Mesenchymal stem cell (in vitro differentiated cells and primary cell): ENCODE results near the gene NECAB2. TPM values are rescaled to one million over a fixed set of nuclear protein-coding genes. Genes with fewer than 3 reads are reported as not detected.
A peak's percentile ranks its signal among the peaks of the same experiment; 100 is the strongest.

Source experiments
- DNase-seq: peaks from one replicate; pipeline ENCODE4 v3.0.0-alpha.2; 2013
- H2AFZ ChIP-seq: one replicate; pipeline ENCODE4 v1.6.1; 2013; ENCODE audit warnings: low read depth, mild to moderate bottlenecking, control low read depth, inconsistent platforms, low read length, moderate library complexity
- H2AK5ac ChIP-seq: 2 replicates; pipeline ENCODE4 v1.6.1; 2013; ENCODE audit warnings: low read length, moderate library complexity, mild to moderate bottlenecking, inconsistent platforms; ENCODE audit not compliant: severe bottlenecking
- H2BK120ac ChIP-seq: one replicate; pipeline ENCODE4 v1.6.1; 2013; ENCODE audit warnings: low read depth, mild to moderate bottlenecking, inconsistent platforms, low read length, moderate library complexity
- H2BK12ac ChIP-seq, 2 experiments: one replicate each; pipeline ENCODE4 v1.6.1; 2013; ENCODE audit warnings: inconsistent platforms in 2 of 2, low read length in 2 of 2, mild to moderate bottlenecking in 2 of 2, moderate library complexity in 2 of 2, control low read depth in 1 of 2
- H2BK15ac ChIP-seq: one replicate; pipeline ENCODE4 v1.6.1; 2013; ENCODE audit warnings: mild to moderate bottlenecking, low read depth, inconsistent platforms; ENCODE audit not compliant: poor library complexity, severe bottlenecking
- H2BK5ac ChIP-seq: 2 replicates; pipeline ENCODE4 v1.6.1; 2013; ENCODE audit warnings: low read depth, mild to moderate bottlenecking, low read length, control low read depth, inconsistent platforms; ENCODE audit not compliant: poor library complexity, severe bottlenecking
- H3K14ac ChIP-seq, 2 experiments: one replicate each; pipeline ENCODE4 v1.6.1; 2013; ENCODE audit warnings: inconsistent platforms in 2 of 2, low read length in 2 of 2, control low read depth in 1 of 2, mild to moderate bottlenecking in 1 of 2, moderate library complexity in 1 of 2
- H3K18ac ChIP-seq, 2 experiments: one replicate each; pipeline ENCODE4 v1.6.1; 2013; ENCODE audit warnings: inconsistent platforms in 2 of 2, low read length in 2 of 2, control low read depth in 1 of 2, low read depth in 1 of 2, mild to moderate bottlenecking in 1 of 2
- H3K23ac ChIP-seq, 2 experiments: one replicate each; pipeline ENCODE4 v1.6.1; 2013; ENCODE audit warnings: inconsistent platforms in 2 of 2, low read length in 2 of 2, mild to moderate bottlenecking in 2 of 2, moderate library complexity in 2 of 2, control low read depth in 1 of 2
- H3K27ac ChIP-seq: 2 replicates; pipeline ENCODE4 v1.5.1; 2013; ENCODE audit warnings: mild to moderate bottlenecking, moderate library complexity, low read length, control low read depth, inconsistent platforms; ENCODE audit not compliant: poor library complexity, severe bottlenecking
- H3K27me3 ChIP-seq, 2 experiments: 2 replicates each; pipeline versions ENCODE4 v1.6.1 to v1.7.0; 2013; ENCODE audit warnings: low read length in 2 of 2, mild to moderate bottlenecking in 2 of 2, moderate library complexity in 2 of 2, control low read depth in 1 of 2, inconsistent platforms in 1 of 2; ENCODE audit not compliant: control insufficient read depth in 1 of 2, insufficient read depth in 1 of 2
- H3K36me3 ChIP-seq, 2 experiments: 2 replicates each; pipeline versions ENCODE4 v1.6.1 to v1.7.0; 2013; ENCODE audit warnings: low read length in 2 of 2, control low read depth in 1 of 2, inconsistent platforms in 1 of 2, low read depth in 1 of 2, mild to moderate bottlenecking in 1 of 2; ENCODE audit not compliant: insufficient read depth in 2 of 2, control insufficient read depth in 1 of 2
- H3K4ac ChIP-seq, 2 experiments: one replicate each; pipeline ENCODE4 v1.6.1; 2013; ENCODE audit warnings: inconsistent platforms in 2 of 2, low read length in 2 of 2, mild to moderate bottlenecking in 2 of 2, moderate library complexity in 2 of 2, control low read depth in 1 of 2, low read depth in 1 of 2
- H3K4me1 ChIP-seq: 2 replicates; pipeline ENCODE4 v1.6.1; 2013; ENCODE audit warnings: low read depth, low read length, control low read depth; ENCODE audit not compliant: control insufficient read depth, insufficient read depth
- H3K4me2 ChIP-seq: 2 replicates; pipeline ENCODE4 v1.6.1; 2013; ENCODE audit warnings: low read length, mild to moderate bottlenecking, inconsistent platforms; ENCODE audit not compliant: poor library complexity, severe bottlenecking
- H3K4me3 ChIP-seq, 2 experiments: 2 replicates each; pipeline versions ENCODE4 v1.5.1 to v1.7.0; 2013; ENCODE audit warnings: low read length in 2 of 2, mild to moderate bottlenecking in 2 of 2, control low read depth in 1 of 2, low read depth in 1 of 2; ENCODE audit not compliant: insufficient read depth in 1 of 2
- H3K79me1 ChIP-seq: replicated peaks from 2 replicates; pipeline ENCODE4 v1.6.1; 2013; ENCODE audit warnings: mild to moderate bottlenecking, control low read depth, low read length, inconsistent platforms; ENCODE audit not compliant: poor library complexity, severe bottlenecking
- H3K9ac ChIP-seq: 2 replicates; pipeline ENCODE4 v1.7.0; 2013; ENCODE audit warnings: mild to moderate bottlenecking, low read length, moderate library complexity
- H3K9me3 ChIP-seq: 2 replicates; pipeline ENCODE4 v1.7.0; 2013; ENCODE audit warnings: mild to moderate bottlenecking, low read length; ENCODE audit not compliant: control insufficient read depth
- H4K8ac ChIP-seq: one replicate; pipeline ENCODE4 v1.6.1; 2013; ENCODE audit warnings: inconsistent platforms, mild to moderate bottlenecking, low read length, moderate library complexity
- H4K91ac ChIP-seq: one replicate; pipeline ENCODE4 v1.6.1; 2013; ENCODE audit warnings: mild to moderate bottlenecking, low read length, inconsistent platforms
- WGBS: methylation state at CpG from one replicate; pipeline ENCODE4 v1.1.7; 2013; ENCODE audit warnings: mixed read lengths; 5-methylcytosine and 5-hydroxymethylcytosine counted together
- polyA plus RNA-seq, 2 experiments: library from polyadenylated mRNA; stranded (reverse); fragments of 200-250 nt; gene quantifications; one replicate each; pipeline ENCODE4 v1.2.3, GENCODE V29; 2013

Gene NECAB2
- polyA plus RNA-seq (2013, experiment 1 of 2) = 0.58 TPM
- 0.33 TPM for polyA plus RNA-seq (2013, experiment 2 of 2)

DNA sequence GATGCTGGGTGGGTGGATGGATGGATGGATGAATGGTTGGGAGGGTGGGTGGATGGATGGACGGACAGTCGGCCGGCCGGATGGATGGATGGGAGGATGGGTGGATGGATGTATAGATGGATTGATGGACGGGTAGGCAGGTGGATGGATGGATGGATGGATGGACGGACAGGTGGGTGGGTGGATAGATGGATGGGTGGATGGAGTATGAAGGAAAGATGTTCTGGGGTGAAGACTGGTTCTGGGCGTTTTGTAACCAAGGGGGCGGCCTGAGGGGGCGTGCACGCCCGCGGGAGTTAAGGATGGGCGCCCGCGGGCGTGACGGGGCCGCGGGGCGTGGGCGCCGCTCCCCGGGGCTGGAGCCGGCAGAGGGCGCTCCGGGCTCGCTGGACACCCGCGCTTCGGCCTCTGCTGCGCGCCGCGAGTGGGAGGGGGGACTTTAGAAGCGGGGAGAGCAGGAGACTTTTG lies at the start of gene NECAB2:
Gene NECAB2 (plus strand): TSS at position 407 of the 468 bp plus-strand sequence. CDS start 405 bp downstream, outside the sequence.
- peaks cover 18 to 20% of the 10 kb centered on the region in 2 experiments for H3K36me3 ChIP-seq
- no peak within 1 kb of the TSS for H2BK12ac ChIP-seq
- H4K91ac ChIP-seq = no peak within 1 kb of the TSS
- no peaks in the 10 kb centered on the region for H3K79me1 ChIP-seq
- peak within 1 kb of the TSS; percentile 15 for H2BK15ac ChIP-seq
- no peak within 1 kb of the TSS for H2AK5ac ChIP-seq
- no peak within 1 kb of the TSS for H4K8ac ChIP-seq
- no peak within 1 kb of the TSS for H3K4ac ChIP-seq
- H3K9me3 ChIP-seq = no peaks in the 10 kb centered on the region
- no peak within 1 kb of the TSS for H3K14ac ChIP-seq
- DNase-seq = peak; percentile 15
- H3K4me3 ChIP-seq = peak within 1 kb of the TSS in 1 of 2 experiments; percentile 37
- peaks cover 8 to 27% of the 10 kb centered on the region in 2 experiments for H3K27me3 ChIP-seq
- no peak within 1 kb of the TSS for H3K9ac ChIP-seq
- no peak within 1 kb of the TSS for H3K18ac ChIP-seq
- WGBS = 37% methylated on average over 16 of the region's 35 CpGs
- no peak within 1 kb of the TSS for H3K23ac ChIP-seq
- no peak within 1 kb of the TSS for H2BK5ac ChIP-seq
- H3K4me1 ChIP-seq = peaks cover 7% of the 10 kb centered on the region
- H2BK120ac ChIP-seq = no peak within 1 kb of the TSS
- H3K27ac ChIP-seq = no peak within 1 kb of the TSS
- H2AFZ ChIP-seq = no peak within 1 kb of the TSS
- peak within 1 kb of the TSS; percentile 52 for H3K4me2 ChIP-seq

DNA sequence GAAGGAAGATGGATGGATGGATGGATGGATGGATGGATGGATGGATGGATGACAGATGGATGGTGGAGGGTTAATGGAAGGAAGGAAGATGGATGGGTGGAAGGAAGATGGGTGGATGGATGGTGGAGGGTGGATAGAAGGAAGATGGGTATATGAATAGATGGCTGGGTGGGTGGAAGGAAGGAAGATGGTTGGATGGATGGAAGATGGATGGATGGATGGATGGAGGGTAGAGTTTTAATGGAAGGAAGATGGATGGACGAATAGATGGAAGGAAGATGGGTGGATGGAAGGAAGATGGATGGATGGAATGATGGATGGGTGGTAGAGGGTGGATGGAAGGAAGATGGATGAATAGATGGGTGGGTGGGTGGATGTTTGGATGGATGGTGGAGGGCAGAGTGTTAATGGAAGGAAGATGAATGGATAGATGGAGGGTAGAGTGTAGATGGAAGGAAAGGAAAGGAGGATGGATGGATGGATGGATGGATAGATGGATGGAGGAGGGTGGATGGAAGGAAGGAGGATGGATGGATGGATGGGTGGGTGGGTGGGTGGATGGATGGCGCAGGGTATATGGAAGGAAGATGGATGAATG lies 47.1 kb upstream of the NECAB2 start:
- H3K4me3 ChIP-seq = no peak overlapping the region
- peaks cover 3% of the 10 kb centered on the region for H3K79me1 ChIP-seq
- H3K4ac ChIP-seq = no peak overlapping the region
- no peak overlapping the region for H2BK120ac ChIP-seq
- H3K36me3 ChIP-seq = peaks cover 32 to 70% of the 10 kb centered on the region in 2 experiments
- H2AK5ac ChIP-seq = no peak overlapping the region
- no peak overlapping the region for H3K9ac ChIP-seq
- H2AFZ ChIP-seq = no peak overlapping the region
- no peaks in the 10 kb centered on the region for H3K4me1 ChIP-seq
- no peak overlapping the region for H3K18ac ChIP-seq
- no peak for DNase-seq
- H3K27ac ChIP-seq = no peak overlapping the region
- H3K9me3 ChIP-seq = no peaks in the 10 kb centered on the region
- H3K23ac ChIP-seq = no peak overlapping the region
- no peak overlapping the region for H3K14ac ChIP-seq
- no peak overlapping the region for H2BK12ac ChIP-seq
- no peak overlapping the region for H4K91ac ChIP-seq
- no peak overlapping the region for H4K8ac ChIP-seq
- no peak overlapping the region for H3K4me2 ChIP-seq
- WGBS = 72% methylated on average over 1 of the region's 2 CpGs
- H2BK15ac ChIP-seq = no peak overlapping the region
- H2BK5ac ChIP-seq = no peak overlapping the region
- H3K27me3 ChIP-seq = no peaks in the 10 kb centered on the region

DNA sequence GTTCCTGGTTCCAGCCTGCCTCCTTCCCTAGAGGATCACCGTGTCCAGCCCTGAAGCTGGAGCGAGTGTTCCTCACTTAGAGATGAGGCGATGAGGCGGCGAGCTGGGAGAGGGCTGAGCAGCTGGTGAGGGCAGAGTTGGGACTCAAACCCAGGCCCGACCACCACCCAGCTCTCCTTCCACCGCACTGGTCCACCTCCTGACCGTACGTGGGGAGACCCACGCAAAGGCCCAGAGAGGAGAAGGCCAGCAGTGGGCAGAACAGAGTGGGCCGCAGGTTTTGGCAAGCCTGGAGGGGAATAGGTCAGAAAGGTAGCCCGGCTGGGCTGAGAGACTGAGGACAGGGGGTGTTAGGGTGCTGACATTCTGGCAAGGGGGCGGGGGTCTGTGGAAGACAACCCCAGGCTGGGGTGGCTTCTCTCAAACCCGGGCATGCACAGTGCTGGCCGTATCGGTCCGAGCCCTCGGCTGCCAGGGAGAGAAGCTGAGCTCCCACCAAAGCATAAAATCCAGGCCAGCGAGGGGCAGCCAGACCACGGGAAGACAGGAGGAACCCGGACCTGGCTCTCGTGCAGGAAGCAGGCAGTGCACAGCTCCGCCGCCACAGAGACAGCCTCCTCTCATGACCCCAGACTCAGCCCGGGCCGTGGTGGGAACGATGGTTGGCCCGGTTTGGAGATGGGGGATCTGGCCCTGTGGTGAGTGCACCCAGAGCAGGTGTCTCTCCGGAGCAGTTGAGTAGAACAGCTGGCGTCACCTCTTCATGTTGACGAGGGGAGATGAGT lies 44.3 kb upstream of the NECAB2 start:
- no peak overlapping the region for H2BK12ac ChIP-seq
- no peak overlapping the region for H2BK15ac ChIP-seq
- H3K36me3 ChIP-seq = peaks cover 14 to 45% of the 10 kb centered on the region in 2 experiments
- WGBS = 87% methylated on average over 30 of the region's 31 CpGs
- H3K27ac ChIP-seq = no peak overlapping the region
- H3K79me1 ChIP-seq = no peaks in the 10 kb centered on the region
- H4K91ac ChIP-seq = no peak overlapping the region
- no peak overlapping the region for H3K4me2 ChIP-seq
- no peaks in the 10 kb centered on the region for H3K27me3 ChIP-seq
- DNase-seq = no peak
- no peak overlapping the region for H3K18ac ChIP-seq
- no peak overlapping the region for H2AFZ ChIP-seq
- no peak overlapping the region for H3K4ac ChIP-seq
- H2BK5ac ChIP-seq = no peak overlapping the region
- H3K9ac ChIP-seq = no peak overlapping the region
- no peaks in the 10 kb centered on the region for H3K9me3 ChIP-seq
- no peak overlapping the region for H3K23ac ChIP-seq
- no peak overlapping the region for H3K14ac ChIP-seq
- H4K8ac ChIP-seq = no peak overlapping the region
- H2BK120ac ChIP-seq = no peak overlapping the region
- H3K4me3 ChIP-seq = no peak overlapping the region
- no peak overlapping the region for H2AK5ac ChIP-seq
- peaks cover 5% of the 10 kb centered on the region for H3K4me1 ChIP-seq

DNA sequence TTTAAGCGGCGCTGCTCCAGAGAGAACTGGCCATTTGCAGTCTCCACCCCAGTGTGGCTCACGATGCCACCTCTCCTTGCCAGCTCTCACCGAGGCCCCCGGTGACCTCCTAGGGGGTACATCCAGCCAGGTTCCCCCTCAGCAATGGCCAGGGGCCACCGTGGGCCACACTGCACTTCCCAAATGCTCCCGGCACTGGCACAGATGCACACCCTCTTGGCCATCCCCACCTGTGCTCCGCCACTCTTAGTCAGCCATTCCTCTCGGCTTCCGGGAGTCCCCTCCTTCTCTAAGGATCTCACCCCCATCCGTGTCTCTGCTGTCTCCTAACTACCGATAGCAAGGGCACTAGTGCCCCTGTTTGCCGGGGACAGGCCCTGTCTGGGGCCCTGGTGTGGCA lies 43.4 kb upstream of the NECAB2 start:
- Histone ChIP-seq H2AK5ac (no peak overlapping the region), H3K27me3 (no peaks in the 10 kb centered on the region), H2BK15ac (no peak overlapping the region), H3K4me1 (peaks cover 5% of the 10 kb centered on the region), H3K23ac (no peak overlapping the region), H2AFZ (no peak overlapping the region), H3K18ac (no peak overlapping the region), H3K14ac (no peak overlapping the region), H2BK5ac (no peak overlapping the region), H3K9me3 (no peaks in the 10 kb centered on the region), H2BK12ac (no peak overlapping the region), H4K8ac (no peak overlapping the region), H3K9ac (no peak overlapping the region), H4K91ac (no peak overlapping the region), H2BK120ac (no peak overlapping the region), H3K4ac (no peak overlapping the region), H3K27ac (no peak overlapping the region), H3K36me3 (peaks cover 4 to 36% of the 10 kb centered on the region in 2 experiments), H3K79me1 (no peaks in the 10 kb centered on the region), H3K4me3 (no peak overlapping the region), H3K4me2 (no peak overlapping the region)
- 89% methylated on average over 13 of the region's 13 CpGs for WGBS
- DNase-seq = no peak
